Endometrial microvascular endothelial cells (primary cell): Measurements from ENCODE around the gene PANK4. TPM values are rescaled to one million over a fixed set of nuclear protein-coding genes. Genes with fewer than 3 reads are reported as not detected.

Experiments used
- in situ Hi-C: cut with HindIII; loops from 2 replicates; pipeline ENCODE4 v1.10.0; 2017; ENCODE audit warnings: low sequenced_read_pairs, low pct_unique_long_range_greater_than_20kb; ENCODE audit errors: inconsistent ontology term
- total RNA-seq: library from RNA; depleted of rRNA; stranded (reverse); fragments of >200 nt; gene quantifications from one replicate; pipeline ENCODE4 v1.2.3, GENCODE V29; 2015; ENCODE audit errors: inconsistent ontology term

Gene PANK4
- total RNA-seq, 1 donor from 2014 or later, result 35.4 TPM

- in situ Hi-C loops, result no loop called here
These were observed 21.5 kb downstream of the PANK4 start for GRCh38 chr1:2504949-2505272.

DNA sequence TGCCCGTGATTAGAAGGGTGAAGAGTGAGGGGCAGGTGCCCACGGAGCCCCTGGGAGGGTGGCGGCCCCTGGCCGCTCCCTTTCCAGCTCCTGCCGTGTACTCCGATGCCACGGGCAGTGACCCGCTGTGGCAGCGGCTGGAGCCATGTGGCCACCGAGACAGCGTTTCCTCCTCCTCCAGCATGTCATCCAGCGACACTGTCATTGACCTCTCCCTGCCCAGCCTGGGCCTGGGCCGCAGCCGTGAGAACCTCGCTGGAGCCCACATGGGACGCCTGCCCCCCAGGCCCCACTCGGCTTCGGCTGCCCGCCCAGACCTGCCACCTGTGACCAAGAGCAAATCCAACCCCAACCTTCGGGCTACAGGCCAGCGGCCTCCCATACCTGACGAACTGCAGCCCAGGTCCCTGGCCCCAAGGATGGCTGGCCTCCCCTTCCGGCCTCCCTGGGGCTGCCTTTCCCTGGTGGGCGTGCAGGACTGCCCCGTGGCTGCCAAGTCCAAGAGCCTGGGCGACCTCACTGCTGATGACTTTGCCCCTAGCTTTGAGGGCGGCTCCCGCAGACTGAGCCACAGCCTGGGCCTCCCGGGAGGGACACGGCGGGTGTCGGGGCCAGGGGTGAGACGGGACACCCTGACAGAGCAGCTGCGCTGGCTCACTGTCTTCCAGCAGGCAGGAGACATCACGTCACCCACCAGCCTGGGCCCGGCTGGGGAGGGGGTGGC is 22.0 kb downstream of the PANK4 start:
- in situ Hi-C loops, result no loop called here

DNA sequence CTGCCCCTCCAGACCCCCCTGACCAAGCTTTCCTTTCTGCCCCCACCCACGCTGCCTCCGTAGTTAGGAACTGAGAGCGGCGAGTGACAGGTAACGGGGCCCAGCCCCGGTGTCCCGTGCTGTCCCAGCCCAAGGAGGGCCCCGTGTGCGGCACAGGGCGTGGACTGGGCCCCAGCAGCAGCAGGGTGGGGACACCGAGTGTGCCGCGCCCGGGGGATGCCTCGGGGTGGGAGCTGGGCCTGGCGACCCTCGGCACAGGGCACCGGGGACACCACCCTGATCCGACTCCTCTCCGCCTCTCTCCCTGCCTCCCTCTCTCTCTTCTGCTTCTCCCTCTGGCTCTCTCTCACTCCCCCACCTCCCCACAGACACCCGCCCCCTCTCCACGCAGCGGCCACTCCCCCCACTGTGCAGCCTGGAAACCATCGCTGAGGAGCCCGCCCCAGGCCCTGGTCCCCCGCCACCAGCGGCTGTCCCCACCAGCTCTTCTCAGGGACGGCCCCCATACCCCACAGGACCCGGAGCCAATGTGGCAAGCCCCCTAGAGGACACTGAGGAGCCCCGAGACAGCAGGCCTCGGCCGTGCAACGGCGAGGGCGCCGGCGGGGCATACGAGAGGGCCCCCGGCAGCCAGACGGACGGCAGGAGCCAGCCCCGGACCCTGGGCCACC is 22.7 kb downstream of the PANK4 start:
- in situ Hi-C loops, result no loop called here

- in situ Hi-C loops, result no loop called here
These were observed 23.5 kb downstream of the PANK4 start for GRCh38 chr1:2502661-2503553.

- in situ Hi-C loops, result no loop called here
These were observed 24.2 kb downstream of the PANK4 start for GRCh38 chr1:2502210-2502609.

DNA sequence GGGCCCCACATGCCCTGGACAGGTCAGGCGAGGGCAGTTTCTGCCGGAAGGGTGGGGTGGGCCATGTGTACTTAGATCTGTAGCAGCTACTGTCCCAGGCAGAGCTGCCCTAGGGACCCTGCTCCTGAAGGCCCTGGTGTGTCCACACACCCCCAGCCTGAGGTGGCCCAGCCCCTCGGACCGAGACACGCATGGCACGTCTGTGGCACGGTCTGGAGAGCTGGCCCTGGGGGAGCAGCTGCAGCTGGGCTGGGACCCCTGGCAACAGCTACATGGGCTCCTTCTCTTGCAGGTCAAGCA is 24.6 kb downstream of the PANK4 start:
- in situ Hi-C loops, result no loop called here

GRCh38 chr1:2501041-2501819 is 25.2 kb downstream of the PANK4 start:
- in situ Hi-C loops, result no loop called here

- in situ Hi-C loops, result no loop called here
These were observed 26.3 kb downstream of the PANK4 start for GRCh38 chr1:2499986-2500596.

DNA sequence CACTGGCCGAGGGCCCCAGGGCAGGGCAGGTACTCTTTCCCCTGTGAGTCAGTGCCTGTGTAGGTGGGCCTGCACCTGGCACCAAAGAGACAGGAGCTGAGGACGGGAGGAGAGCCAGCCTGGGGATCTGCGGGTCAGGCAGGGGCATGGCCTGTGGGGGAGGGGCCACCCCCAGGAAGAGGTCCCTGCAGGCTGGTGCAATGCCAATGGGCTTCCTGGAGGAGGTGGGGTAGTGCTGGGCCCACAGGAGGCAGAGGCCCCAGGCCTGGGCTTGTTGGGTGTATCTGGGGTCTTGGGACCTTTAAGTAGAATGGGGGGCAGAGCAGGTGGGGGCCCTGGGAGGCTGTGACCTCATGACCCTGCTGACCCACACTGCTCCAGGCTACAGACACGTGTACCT is 27.1 kb downstream of the PANK4 start:
- in situ Hi-C loops, result no loop called here

- in situ Hi-C loops, result no loop called here
These were observed 27.7 kb downstream of the PANK4 start for GRCh38 chr1:2498648-2499047.

- in situ Hi-C loops, result no loop called here
These were observed 28.5 kb downstream of the PANK4 start for GRCh38 chr1:2497891-2498290.

DNA sequence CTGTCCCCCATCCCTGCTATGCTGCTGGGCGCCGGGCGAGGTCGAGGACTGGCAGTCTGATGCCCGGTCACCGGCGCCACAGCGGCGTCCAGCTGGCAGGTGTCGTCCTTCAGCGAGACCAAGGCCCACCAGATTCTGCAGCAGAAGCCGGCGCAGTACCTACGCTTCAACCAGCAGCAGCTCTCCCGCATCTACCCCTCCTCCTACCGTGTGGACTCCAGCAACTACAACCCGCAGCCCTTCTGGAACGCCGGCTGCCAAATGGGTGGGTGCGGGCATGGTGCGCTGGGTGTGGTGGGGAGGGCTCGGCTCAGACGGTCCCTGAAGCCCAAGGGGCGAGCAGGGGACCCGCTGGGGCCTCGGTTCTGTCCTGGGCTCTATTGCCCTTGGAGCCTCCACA is 29.6 kb downstream of the PANK4 start:
- in situ Hi-C loops, result no loop called here

DNA sequence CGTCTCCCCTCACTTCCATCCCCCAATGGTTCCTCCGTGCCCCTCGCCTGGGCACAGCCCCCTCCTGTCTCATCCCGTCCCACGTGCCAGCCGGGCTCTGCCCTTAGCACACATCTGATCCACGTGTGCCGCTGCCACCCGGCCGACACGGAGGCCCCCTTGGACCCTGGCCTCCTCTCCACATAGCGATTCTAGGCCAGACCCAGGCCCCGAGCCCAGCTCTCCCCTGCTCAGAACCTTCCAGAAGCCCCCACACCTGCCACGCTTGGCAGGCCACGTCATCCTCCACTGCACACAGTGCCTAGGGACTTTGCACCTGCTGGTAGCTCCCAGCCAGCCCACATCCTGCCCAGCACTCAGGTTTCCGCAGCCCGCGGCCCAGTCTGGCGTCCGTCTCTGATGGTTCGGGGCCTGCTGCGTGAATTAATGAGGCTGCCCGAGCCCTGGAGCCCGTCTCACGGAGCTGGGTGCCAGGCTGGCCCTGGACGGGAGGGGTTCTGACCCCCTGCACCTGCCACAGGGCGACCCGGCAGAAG is 30.2 kb downstream of the PANK4 start:
- in situ Hi-C loops, result no loop called here

DNA sequence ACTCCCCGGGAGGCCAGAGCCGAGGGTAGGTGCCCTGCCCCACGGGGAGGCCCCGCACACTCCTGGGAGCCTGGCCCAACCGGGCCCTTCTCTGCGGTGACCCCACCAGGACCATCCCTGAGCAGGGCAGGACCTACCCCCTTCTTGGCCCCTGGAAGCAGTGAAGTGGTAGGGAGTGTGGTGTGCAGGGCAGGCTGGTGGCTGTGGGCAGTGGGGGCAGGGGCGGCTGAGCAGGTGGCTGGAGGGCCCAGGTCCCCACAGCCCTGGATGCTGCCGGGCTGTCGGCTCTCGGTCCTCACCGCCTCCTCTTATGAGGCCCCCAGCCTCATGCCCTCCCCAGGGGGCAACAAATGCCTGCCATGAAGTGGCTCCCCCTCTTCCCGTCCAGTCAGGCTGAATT is 30.9 kb downstream of the PANK4 start:
- in situ Hi-C loops, result no loop called here

- in situ Hi-C loops, result no loop called here
These were observed 31.4 kb downstream of the PANK4 start for GRCh38 chr1:2495026-2495425.

DNA sequence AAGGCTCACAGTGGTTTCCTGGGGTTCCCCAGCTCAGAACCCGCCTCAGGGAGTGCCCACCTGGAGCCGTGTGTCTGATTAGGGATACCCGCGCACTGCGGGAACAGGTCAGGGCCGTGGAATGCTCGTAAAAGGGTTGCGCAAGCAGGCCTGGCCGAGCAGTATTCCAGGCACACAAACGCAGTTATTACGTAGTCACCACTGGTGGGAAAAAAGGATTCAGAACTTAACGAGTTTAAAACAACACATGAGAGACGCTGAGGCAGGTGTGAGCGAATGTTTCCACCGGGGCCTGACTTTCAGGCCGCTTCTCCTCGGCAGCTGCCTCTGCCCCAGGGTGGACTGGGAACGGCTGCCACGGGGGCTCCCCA is 32.1 kb downstream of the PANK4 start:
- in situ Hi-C loops, result no loop called here

DNA sequence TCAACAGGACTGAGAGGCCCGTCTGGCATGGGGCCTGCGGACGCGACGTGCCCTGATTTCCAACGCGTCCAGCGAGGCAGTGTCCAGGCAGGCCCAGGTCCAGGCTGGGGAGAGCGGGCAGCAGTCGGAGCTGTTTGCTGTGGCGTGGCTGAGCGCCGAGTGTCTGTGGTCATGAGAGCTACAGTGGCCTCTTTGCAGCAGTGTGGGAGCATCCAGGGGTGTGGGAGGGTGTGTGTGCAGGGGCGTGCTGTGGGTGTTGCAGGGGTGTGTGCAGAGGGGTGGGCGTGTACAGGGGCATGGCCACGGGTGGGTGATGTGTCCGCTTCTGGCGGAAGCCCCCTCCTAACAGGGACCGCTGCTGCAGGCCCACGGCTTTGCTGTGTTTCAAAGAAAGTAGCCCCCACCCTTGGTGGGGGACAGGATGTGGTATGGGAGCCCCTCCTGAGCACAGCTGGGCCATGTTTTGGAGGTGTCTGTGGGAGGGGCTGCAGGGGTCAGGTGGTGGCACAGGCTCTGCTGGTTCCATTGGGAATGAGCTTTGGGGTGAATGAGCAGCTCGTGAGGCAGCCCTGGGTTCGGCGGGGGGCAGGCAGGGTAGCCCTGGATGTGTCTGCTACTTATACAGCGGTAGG is 32.6 kb downstream of the PANK4 start:
- in situ Hi-C loops, result no loop called here

- in situ Hi-C loops, result no loop called here
These were observed 33.2 kb downstream of the PANK4 start for GRCh38 chr1:2493218-2493617.
